T-cell (primary cell): ENCODE measurements around the gene DPH2. TPM values are rescaled to one million over a fixed set of nuclear protein-coding genes. Genes with fewer than 3 reads are reported as not detected.
A peak's percentile ranks its signal among the peaks of the same experiment; 100 is the strongest.

Experiments used
- ATAC-seq, 4 experiments: fragments of 200-7000 bp in 3 of 4; fragments of 150-1000 bp in 1 of 4; cut with Tn5 transposase; replicated peaks in 1 of 4; 1 replicate in 3 of 4; 2 replicates in 1 of 4; pipeline ENCODE4 v1.10.0; 2021; ENCODE audit warnings: moderate library complexity in 3 of 4, mild to moderate bottlenecking in 2 of 4, moderate number of reproducible peaks in 1 of 4
- CTCF ChIA-PET, 2 donors: fragments of 300-600 bp; sonication (Branson Sonifier 250); formaldehyde crosslinking; loops; one replicate each; lab custom pipeline; 2022; ENCODE audit warnings: antibody characterized with exemption in 2 of 2; lab: Charles Lee
- POLR2A ChIA-PET, 2 donors: fragments of 300-600 bp; sonication (Branson Sonifier 250); formaldehyde crosslinking; loops; one replicate each; lab custom pipeline; 2022; ENCODE audit warnings: antibody characterized with exemption in 2 of 2; lab: Charles Lee
- DNase-seq, 35 experiments: peaks; one replicate each; pipeline versions ENCODE4 v3.0.0 to v3.0.0-alpha.2; 2013 to 2023
- H3K27ac ChIP-seq: one replicate; pipeline ENCODE4 v1.5.1; 2013; ENCODE audit warnings: low read length
- H3K27me3 ChIP-seq, 2 experiments: replicated peaks in 1 of 2; 1 replicate in 1 of 2; 2 replicates in 1 of 2; pipeline versions ENCODE4 v1.6.1 to v1.7.0; 2013; ENCODE audit warnings: low read length in 1 of 2, mixed read lengths in 1 of 2; ENCODE audit not compliant: control insufficient read depth in 2 of 2, insufficient read depth in 2 of 2; ENCODE audit errors: extremely low read depth in 1 of 2
- H3K36me3 ChIP-seq, 2 donors: 1 replicate in 1 of 2; 2 replicates in 1 of 2; pipeline versions ENCODE4 v1.6.1 to v1.7.0; 2013; ENCODE audit warnings: low read length in 1 of 2; ENCODE audit not compliant: control insufficient read depth in 2 of 2, insufficient read depth in 1 of 2; ENCODE audit errors: extremely low read depth in 1 of 2
- H3K4me1 ChIP-seq, 2 experiments: 1 replicate in 1 of 2; 2 replicates in 1 of 2; pipeline versions ENCODE4 v1.6.1 to v1.7.0; 2013; ENCODE audit warnings: low read length in 2 of 2, mixed read lengths in 1 of 2; ENCODE audit not compliant: insufficient read depth in 2 of 2, control insufficient read depth in 1 of 2; ENCODE audit errors: extremely low read depth in 1 of 2
- H3K4me3 ChIP-seq, 2 donors: 1 replicate in 1 of 2; 2 replicates in 1 of 2; pipeline versions ENCODE4 v1.5.1 to v1.7.0; 2013; ENCODE audit warnings: mild to moderate bottlenecking in 2 of 2, low read length in 1 of 2, moderate library complexity in 1 of 2; ENCODE audit not compliant: control insufficient read depth in 1 of 2; ENCODE audit errors: extremely low read depth in 1 of 2
- H3K9me3 ChIP-seq: 2 replicates; pipeline ENCODE4 v1.7.0; 2013
- H3K27ac Mint-ChIP-seq, 2 donors: one replicate each; pipeline ENCODE4 v1.8.0; 2020 to 2021; ENCODE audit warnings: mild to moderate bottlenecking in 2 of 2, mixed read lengths in 2 of 2
- H3K27me3 Mint-ChIP-seq, 2 donors: one replicate each; pipeline ENCODE4 v1.8.0; 2021 to 2022; ENCODE audit warnings: mixed read lengths in 2 of 2
- H3K36me3 Mint-ChIP-seq: one replicate; pipeline ENCODE4 v1.8.0; 2021; ENCODE audit warnings: mixed read lengths
- H3K4me1 Mint-ChIP-seq, 3 donors: one replicate each; pipeline ENCODE4 v1.8.0; 2020 to 2022; ENCODE audit warnings: mixed read lengths in 3 of 3, mild to moderate bottlenecking in 1 of 3
- H3K4me3 Mint-ChIP-seq, 3 donors: one replicate each; pipeline ENCODE4 v1.8.0; 2020 to 2022; ENCODE audit warnings: mild to moderate bottlenecking in 3 of 3, mixed read lengths in 3 of 3, moderate library complexity in 3 of 3
- H3K9me3 Mint-ChIP-seq, 3 donors: one replicate each; pipeline ENCODE4 v1.8.0; 2020 to 2022; ENCODE audit warnings: mixed read lengths in 3 of 3
- WGBS: methylation state at CpG from one replicate; pipeline ENCODE4 v1.1.5; 2013; ENCODE audit warnings: missing lambda C conversion rate; ENCODE audit not compliant: insufficient coverage; 5-methylcytosine and 5-hydroxymethylcytosine counted together
- total RNA-seq, 35 experiments: library from RNA in 6 of 35; stranded (reverse) in 6 of 35; fragments of 120-200 nt in 1 of 35; gene quantifications; one replicate each; pipeline versions ENCODE4 v1.2.1 to v1.2.4 and lab custom pipeline; 2013 to 2026

Gene DPH2
- total RNA-seq, 5 donors from 2014 or later (not counting 1 experiment from before 2014, with no cell fraction given), result 22.1 to 46.6 (median 41.8) TPM

GRCh38 chr1:43947874-43948437, 21.9 kb upstream of the DPH2 start:
- peaks cover 11% of the 10 kb centered on the region for H3K36me3 Mint-ChIP-seq
- peak overlapping the region; percentile 85 to 88 (median 86) for H3K4me3 Mint-ChIP-seq
- H3K36me3 ChIP-seq, result peaks cover 0 to 5% of the 10 kb centered on the region in 2 donors
- DNase-seq (no peak), ATAC-seq (no peak)
- no peaks in the 10 kb centered on the region for H3K27me3 ChIP-seq
- H3K27ac Mint-ChIP-seq, result peak overlapping the region; percentile 71 to 96
- POLR2A ChIA-PET, result no interaction called here
- CTCF ChIA-PET, result interaction anchor here in 1 of 2 donors (1.0 kb wide), 1 partner anchor 422 kb away, joined by 3 read pairs; no protein-coding TSS in a partner anchor
- H3K9me3 Mint-ChIP-seq, result no peaks in the 10 kb centered on the region
- peak overlapping the region in 1 of 2 donors; percentile 95 for H3K4me3 ChIP-seq
- WGBS, result 87% methylated on average over 3 of the region's 3 CpGs
- H3K27me3 Mint-ChIP-seq, result no peaks in the 10 kb centered on the region
- peaks cover 45 to 55% (median 49%) of the 10 kb centered on the region in 3 donors for H3K4me1 Mint-ChIP-seq
- H3K9me3 ChIP-seq, result no peaks in the 10 kb centered on the region
- peaks cover 21 to 40% of the 10 kb centered on the region in 2 experiments for H3K4me1 ChIP-seq
- no peak overlapping the region for H3K27ac ChIP-seq

- H3K27ac Mint-ChIP-seq, result no peak overlapping the region
- ATAC-seq, result no peak
Measured at GRCh38 chr1:43949678-43950077, 20.1 kb upstream of the DPH2 start.

DNA sequence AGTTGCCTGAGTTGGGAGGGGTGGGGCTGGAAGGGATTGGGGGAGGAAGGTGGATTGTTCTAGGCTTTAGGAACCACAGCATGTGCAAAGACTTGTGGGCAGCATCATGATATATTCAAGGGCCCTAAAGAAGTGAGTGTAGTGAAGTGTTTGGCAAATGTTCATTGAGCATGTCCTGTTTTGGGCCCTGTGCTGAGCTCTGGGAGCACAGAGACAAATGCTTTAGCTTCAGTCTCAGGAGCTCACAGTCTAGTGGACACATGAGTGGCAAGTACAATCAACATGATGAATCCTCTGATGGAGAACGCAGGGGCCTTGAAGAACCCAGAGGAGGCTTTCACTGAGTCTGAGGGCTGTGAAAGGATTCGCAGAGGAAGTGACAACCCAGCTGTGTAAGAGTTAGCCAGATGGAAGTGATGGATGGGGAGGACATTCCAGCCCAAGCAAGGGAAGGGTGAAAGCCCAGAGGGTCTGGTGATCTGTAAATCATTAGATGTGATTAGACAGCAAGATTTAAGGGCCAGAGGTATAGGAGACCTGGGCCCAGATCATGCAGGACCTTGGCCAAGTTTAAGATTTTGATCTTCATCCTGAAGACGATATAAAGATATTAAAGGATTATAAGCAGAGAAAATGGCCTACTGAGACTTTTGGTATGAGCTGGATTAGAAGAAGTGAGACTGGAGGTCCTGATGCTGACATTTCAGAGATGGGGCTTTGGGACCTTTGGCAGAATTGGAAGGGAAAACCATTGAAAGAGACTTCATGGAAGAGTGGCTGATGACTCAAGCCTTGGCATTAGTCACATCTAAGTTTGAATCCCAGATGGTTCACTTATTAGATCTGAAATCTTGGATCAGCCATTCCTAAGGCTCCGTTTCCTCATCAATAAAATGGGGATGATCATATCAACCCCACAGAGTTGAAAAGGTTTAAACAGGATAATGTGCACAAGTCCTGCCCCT, 18.5 kb upstream of the DPH2 start:
- Mint-ChIP-seq H3K36me3 (peaks cover 7% of the 10 kb centered on the region), H3K4me3 (no peak overlapping the region), H3K27ac (no peak overlapping the region), H3K9me3 (no peaks in the 10 kb centered on the region), H3K4me1 (peaks cover 30 to 33% (median 33%) of the 10 kb centered on the region in 3 donors), H3K27me3 (no peaks in the 10 kb centered on the region)
- ATAC-seq, result no peak
- H3K27me3 ChIP-seq, result no peaks in the 10 kb centered on the region
- no peak overlapping the region for H3K27ac ChIP-seq
- CTCF ChIA-PET, result no interaction called here
- peaks cover 13 to 24% of the 10 kb centered on the region in 2 experiments for H3K4me1 ChIP-seq
- WGBS, result 95% methylated on average over 3 of the region's 4 CpGs
- H3K36me3 ChIP-seq, result peaks cover 0 to 7% of the 10 kb centered on the region in 2 donors
- no peak for DNase-seq
- POLR2A ChIA-PET, result no interaction called here
- no peaks in the 10 kb centered on the region for H3K9me3 ChIP-seq
- H3K4me3 ChIP-seq, result no peak overlapping the region

More at GRCh38 chr1:43949678-43950077, 20.1 kb upstream of the DPH2 start:
- no peak overlapping the region for H3K27ac ChIP-seq
- H3K27me3 Mint-ChIP-seq, result no peaks in the 10 kb centered on the region
- H3K27me3 ChIP-seq, result no peaks in the 10 kb centered on the region
- DNase-seq, result no peak
- peaks cover 21 to 38% of the 10 kb centered on the region in 2 experiments for H3K4me1 ChIP-seq
- no peaks in the 10 kb centered on the region for H3K9me3 Mint-ChIP-seq
- ChIA-PET CTCF (no interaction called here), POLR2A (no interaction called here)
- peaks cover 0 to 5% of the 10 kb centered on the region in 2 donors for H3K36me3 ChIP-seq
- H3K36me3 Mint-ChIP-seq, result peaks cover 7% of the 10 kb centered on the region
- peaks cover 42 to 47% (median 46%) of the 10 kb centered on the region in 3 donors for H3K4me1 Mint-ChIP-seq
- WGBS, result 91% methylated on average over 13 of the region's 13 CpGs
- no peak overlapping the region for H3K4me3 Mint-ChIP-seq
- H3K9me3 ChIP-seq, result no peaks in the 10 kb centered on the region
- H3K4me3 ChIP-seq, result no peak overlapping the region

DNA sequence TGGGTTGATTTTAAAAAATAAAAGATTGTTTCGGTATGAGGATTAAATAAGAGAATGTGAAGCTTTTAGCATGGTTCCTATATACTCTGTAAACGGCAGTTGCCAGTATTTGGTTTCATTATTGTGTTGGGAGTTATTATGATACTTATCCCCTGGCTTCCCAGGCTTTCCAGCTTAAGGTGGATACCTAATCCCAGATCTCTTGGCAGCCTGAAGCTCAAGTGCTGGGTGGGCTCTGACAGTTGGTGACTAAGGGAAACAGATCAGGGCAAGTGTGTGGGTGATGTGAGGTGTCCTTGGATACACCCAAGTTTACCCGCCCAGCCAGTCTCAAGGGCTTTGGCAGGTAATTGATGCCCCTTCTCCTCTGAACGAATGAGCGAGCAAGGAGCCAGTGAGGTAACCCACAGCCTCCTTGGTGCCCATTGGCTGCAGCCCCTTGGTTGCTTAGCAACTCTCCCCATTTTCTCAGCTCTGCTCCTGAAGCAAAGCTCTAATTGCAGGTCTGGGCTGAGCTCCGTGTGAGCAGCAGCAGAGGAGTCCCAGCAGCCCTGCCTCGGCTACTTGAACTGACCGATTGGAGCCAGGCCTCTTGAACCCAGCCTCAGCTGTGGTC, 17.0 kb upstream of the DPH2 start:
- no peak overlapping the region for H3K27ac ChIP-seq
- H3K27me3 Mint-ChIP-seq, result no peaks in the 10 kb centered on the region
- WGBS, result 97% methylated on average over 6 of the region's 8 CpGs
- no peaks in the 10 kb centered on the region for H3K27me3 ChIP-seq
- H3K4me1 Mint-ChIP-seq, result peaks cover 23 to 28% (median 28%) of the 10 kb centered on the region in 3 donors
- peaks cover 6 to 20% of the 10 kb centered on the region in 2 donors for H3K36me3 ChIP-seq
- no peaks in the 10 kb centered on the region for H3K9me3 ChIP-seq
- no peak for ATAC-seq
- H3K36me3 Mint-ChIP-seq, result peaks cover 14% of the 10 kb centered on the region
- CTCF ChIA-PET, result no interaction called here
- H3K4me3 Mint-ChIP-seq, result no peak overlapping the region
- no peaks in the 10 kb centered on the region for H3K9me3 Mint-ChIP-seq
- peaks cover 4 to 13% of the 10 kb centered on the region in 2 experiments for H3K4me1 ChIP-seq
- no peak overlapping the region for H3K27ac Mint-ChIP-seq
- no peak overlapping the region for H3K4me3 ChIP-seq
- DNase-seq, result no peak
- POLR2A ChIA-PET, result interaction anchor here in 1 of 2 donors (0.6 kb wide), 1 partner anchor 1385 kb away, joined by 5 read pairs; no protein-coding TSS in a partner anchor

DNA sequence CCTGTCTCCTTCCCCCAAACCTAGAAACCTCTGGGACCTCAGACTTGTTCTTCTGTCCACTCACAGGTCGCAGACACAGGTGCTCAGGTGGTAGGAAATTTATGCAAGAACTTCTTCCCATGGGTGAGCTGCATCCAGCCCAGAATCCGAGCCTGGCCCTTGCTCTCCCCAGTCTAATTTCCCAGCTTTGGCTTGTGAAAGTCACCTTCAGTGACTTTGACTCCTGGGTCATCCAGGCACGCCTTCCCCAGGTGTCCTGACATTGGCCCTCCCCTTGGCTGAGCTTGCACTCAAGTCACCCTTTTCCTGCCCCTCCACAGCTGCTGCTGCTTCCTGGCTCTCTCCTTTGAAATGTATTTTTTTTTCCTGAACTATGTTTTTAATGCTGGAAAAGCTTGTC, 16.4 kb upstream of the DPH2 start:
- CTCF ChIA-PET, result no interaction called here

DNA sequence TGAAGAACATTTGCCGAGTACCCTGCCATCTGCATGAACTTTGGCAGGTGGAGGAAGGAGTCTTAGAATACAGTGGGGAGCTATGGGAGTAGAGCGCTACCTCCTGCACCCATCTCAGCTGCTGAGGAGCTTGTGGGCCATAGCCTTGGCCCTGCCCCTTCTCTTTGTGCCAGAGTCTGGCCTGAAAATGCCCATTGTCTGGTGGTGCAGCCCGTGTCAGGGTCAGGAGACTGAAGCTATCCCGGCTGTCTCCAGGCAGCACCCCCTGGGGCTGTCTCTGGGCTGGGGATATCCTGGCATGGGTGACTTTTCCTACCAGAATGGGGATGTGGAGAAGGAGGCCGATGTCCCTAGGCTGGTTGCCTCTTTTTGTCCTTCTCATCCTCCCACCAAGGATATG, 15.8 kb upstream of the DPH2 start:
- CTCF ChIA-PET, result no interaction called here

More for the DNA sequence above, 16.4 kb upstream of the DPH2 start:
- Mint-ChIP-seq H3K27me3 (no peaks in the 10 kb centered on the region), H3K9me3 (no peaks in the 10 kb centered on the region), H3K4me1 (peaks cover 18 to 23% (median 22%) of the 10 kb centered on the region in 3 donors), H3K36me3 (peaks cover 19% of the 10 kb centered on the region), H3K27ac (no peak overlapping the region), H3K4me3 (no peak overlapping the region)
- peaks cover 6 to 25% of the 10 kb centered on the region in 2 donors for H3K36me3 ChIP-seq
- H3K9me3 ChIP-seq, result no peaks in the 10 kb centered on the region
- DNase-seq, result no peak
- peaks cover 2 to 8% of the 10 kb centered on the region in 2 experiments for H3K4me1 ChIP-seq
- no peak overlapping the region for H3K27ac ChIP-seq
- POLR2A ChIA-PET, result interaction anchor here in 1 of 2 donors (0.6 kb wide), 1 partner anchor 1386 kb away, joined by 5 read pairs; no protein-coding TSS in a partner anchor
- no peaks in the 10 kb centered on the region for H3K27me3 ChIP-seq
- H3K4me3 ChIP-seq, result no peak overlapping the region
- WGBS, result 93% methylated on average over 2 of the region's 3 CpGs
- no peak for ATAC-seq

More for the DNA sequence above, 15.8 kb upstream of the DPH2 start:
- 85% methylated on average over 4 of the region's 5 CpGs for WGBS
- Histone ChIP-seq H3K9me3 (no peaks in the 10 kb centered on the region), H3K36me3 (peaks cover 6 to 28% of the 10 kb centered on the region in 2 donors), H3K27me3 (no peaks in the 10 kb centered on the region), H3K4me3 (no peak overlapping the region), H3K27ac (no peak overlapping the region), H3K4me1 (peaks cover 0 to 2% of the 10 kb centered on the region in 2 experiments)
- H3K36me3 Mint-ChIP-seq, result peaks cover 22% of the 10 kb centered on the region
- no peak overlapping the region for H3K4me3 Mint-ChIP-seq
- ATAC-seq, result no peak
- POLR2A ChIA-PET, result no interaction called here
- no peak overlapping the region for H3K27ac Mint-ChIP-seq
- H3K27me3 Mint-ChIP-seq, result no peaks in the 10 kb centered on the region
- DNase-seq, result no peak
- peaks cover 13 to 16% (median 16%) of the 10 kb centered on the region in 3 donors for H3K4me1 Mint-ChIP-seq
- H3K9me3 Mint-ChIP-seq, result no peaks in the 10 kb centered on the region
